H9 (cell line): ENCODE results near the gene ARHGAP30. TPM values are rescaled to one million over a fixed set of nuclear protein-coding genes. Genes with fewer than 3 reads are reported as not detected.
"Not testable (repeated sequence)": the region's sequence is repeated elsewhere in the genome, so short reads cannot be mapped to it uniquely, and the experiment has no call there.

Experiments
- DNase-seq: peaks from one replicate; pipeline ENCODE4 v3.0.0-alpha.2; 2017
- H2AFZ ChIP-seq: one replicate; pipeline ENCODE4 v1.6.1; 2013; ENCODE audit warnings: mild to moderate bottlenecking, low read length, control low read depth, moderate library complexity
- H2AK5ac ChIP-seq: 2 replicates; pipeline ENCODE4 v1.6.1; 2013; ENCODE audit warnings: low read length, control low read depth, mixed read lengths; ENCODE audit not compliant: insufficient read length
- H2BK120ac ChIP-seq: one replicate; pipeline ENCODE4 v1.6.1; 2013; ENCODE audit warnings: low read depth, mild to moderate bottlenecking, low read length, control low read depth, inconsistent platforms; ENCODE audit not compliant: poor library complexity, severe bottlenecking
- H2BK12ac ChIP-seq: 2 replicates; pipeline ENCODE4 v1.6.1; 2013; ENCODE audit warnings: low read length, control low read depth, mixed read lengths, low read depth; ENCODE audit not compliant: insufficient read length
- H2BK15ac ChIP-seq: 2 replicates; pipeline ENCODE4 v1.6.1; 2013; ENCODE audit warnings: low read depth, low read length, control low read depth
- H2BK20ac ChIP-seq: one replicate; pipeline ENCODE4 v1.6.1; 2013; ENCODE audit warnings: low read depth, mild to moderate bottlenecking, low read length, control low read depth, inconsistent platforms; ENCODE audit not compliant: poor library complexity, severe bottlenecking
- H2BK5ac ChIP-seq: 2 replicates; pipeline ENCODE4 v1.6.1; 2013; ENCODE audit warnings: low read length, control low read depth, mixed read lengths; ENCODE audit not compliant: insufficient read length
- H3K14ac ChIP-seq: 2 replicates; pipeline ENCODE4 v1.6.1; 2013; ENCODE audit warnings: low read length, control low read depth; ENCODE audit not compliant: insufficient read depth
- H3K18ac ChIP-seq: 2 replicates; pipeline ENCODE4 v1.6.1; 2013; ENCODE audit warnings: low read depth, mild to moderate bottlenecking, mixed read lengths, low read length, control low read depth; ENCODE audit not compliant: insufficient read length
- H3K23ac ChIP-seq: 2 replicates; pipeline ENCODE4 v1.6.1; 2013; ENCODE audit warnings: low read length, control low read depth, mixed read lengths, low read depth; ENCODE audit not compliant: insufficient read length
- H3K23me2 ChIP-seq: 2 replicates; pipeline ENCODE4 v1.6.1; 2013; ENCODE audit warnings: low read depth, mild to moderate bottlenecking, mixed read lengths, low read length, control low read depth; ENCODE audit not compliant: insufficient read length, poor library complexity, severe bottlenecking
- H3K27ac ChIP-seq: 2 replicates; pipeline ENCODE4 v1.5.1; 2013; ENCODE audit warnings: low read length, control low read depth, mixed read lengths, low read depth; ENCODE audit not compliant: insufficient read length
- H3K27me3 ChIP-seq: 2 replicates; pipeline ENCODE4 v1.6.1; 2013; ENCODE audit warnings: low read length, control low read depth, inconsistent platforms; ENCODE audit not compliant: insufficient read depth
- H3K4ac ChIP-seq: 2 replicates; pipeline ENCODE4 v1.6.1; 2013; ENCODE audit warnings: low read depth, mild to moderate bottlenecking, control low read depth, inconsistent platforms, low read length, moderate library complexity
- H3K4me1 ChIP-seq: 2 replicates; pipeline ENCODE4 v1.6.1; 2013; ENCODE audit warnings: low read length, control low read depth, inconsistent platforms; ENCODE audit not compliant: insufficient read depth
- H3K4me2 ChIP-seq: 2 replicates; pipeline ENCODE4 v1.6.1; 2013; ENCODE audit warnings: low read length, control low read depth, mixed read lengths; ENCODE audit not compliant: insufficient read length, insufficient read depth
- H3K56ac ChIP-seq: 2 replicates; pipeline ENCODE4 v1.6.1; 2013; ENCODE audit warnings: low read depth, mild to moderate bottlenecking, mixed read lengths, low read length, control low read depth; ENCODE audit not compliant: insufficient read length
- H3K79me1 ChIP-seq: 2 replicates; pipeline ENCODE4 v1.6.1; 2013; ENCODE audit warnings: low read depth, mild to moderate bottlenecking, moderate library complexity, low read length, control low read depth, inconsistent platforms; ENCODE audit not compliant: insufficient read depth, poor library complexity, severe bottlenecking
- H3K79me2 ChIP-seq: 2 replicates; pipeline ENCODE4 v1.6.1; 2013; ENCODE audit warnings: low read length, control low read depth, inconsistent platforms; ENCODE audit not compliant: insufficient read depth
- H3K9ac ChIP-seq: 2 replicates; pipeline ENCODE4 v1.6.1; 2013; ENCODE audit warnings: low read length, control low read depth, mixed read lengths; ENCODE audit not compliant: insufficient read length; ENCODE audit errors: extremely low read depth
- H3K9me3 ChIP-seq: one replicate; pipeline ENCODE4 v1.6.1; 2013; ENCODE audit warnings: low read depth, low read length, inconsistent platforms; ENCODE audit not compliant: control insufficient read depth
- H3T11ph ChIP-seq: one replicate; pipeline ENCODE4 v1.6.1; 2013; ENCODE audit warnings: mild to moderate bottlenecking, low read length, control low read depth, inconsistent platforms
- H4K20me1 ChIP-seq: one replicate; pipeline ENCODE4 v1.6.1; 2013; ENCODE audit not compliant: control insufficient read depth, insufficient read length, insufficient read depth
- H4K5ac ChIP-seq: 2 replicates; pipeline ENCODE4 v1.6.1; 2013; ENCODE audit warnings: low read depth, mild to moderate bottlenecking, mixed read lengths, low read length, control low read depth; ENCODE audit not compliant: insufficient read length
- H4K8ac ChIP-seq: replicated peaks from 2 replicates; pipeline ENCODE4 v1.6.1; 2013; ENCODE audit warnings: low read length, control low read depth, mixed read lengths, low read depth; ENCODE audit not compliant: insufficient read length
- H4K91ac ChIP-seq: 2 replicates; pipeline ENCODE4 v1.6.1; 2013; ENCODE audit warnings: low read depth, mild to moderate bottlenecking, moderate library complexity, mixed read lengths, low read length, control low read depth; ENCODE audit not compliant: insufficient read length
- H3K27ac Mint-ChIP-seq, 3 experiments: 2 replicates in 2 of 3; 3 replicates in 1 of 3; pipeline ENCODE4 v1.8.0; 2020 to 2021; ENCODE audit warnings: mixed read lengths in 3 of 3, mild to moderate bottlenecking in 1 of 3, moderate library complexity in 1 of 3
- H3K27me3 Mint-ChIP-seq: 2 replicates; pipeline ENCODE4 v1.8.0; 2021; ENCODE audit warnings: low read depth, mild to moderate bottlenecking, moderate library complexity, mixed read lengths
- H3K36me3 Mint-ChIP-seq, 3 experiments: 2 replicates in 2 of 3; 3 replicates in 1 of 3; pipeline ENCODE4 v1.8.0; 2020 to 2021; ENCODE audit warnings: low read depth in 3 of 3, mixed read lengths in 3 of 3; ENCODE audit not compliant: insufficient read depth in 1 of 3
- H3K4me1 Mint-ChIP-seq, 2 experiments: 2 replicates each; pipeline ENCODE4 v1.8.0; 2020; ENCODE audit warnings: mixed read lengths in 2 of 2
- H3K4me3 Mint-ChIP-seq, 2 experiments: 2 replicates in 1 of 2; 3 replicates in 1 of 2; pipeline ENCODE4 v1.8.0; 2020 to 2021; ENCODE audit warnings: mild to moderate bottlenecking in 2 of 2, mixed read lengths in 2 of 2, moderate library complexity in 1 of 2
- H3K9me3 Mint-ChIP-seq, 2 experiments: 2 replicates in 1 of 2; 3 replicates in 1 of 2; pipeline ENCODE4 v1.8.0; 2020; ENCODE audit warnings: mild to moderate bottlenecking in 2 of 2, mixed read lengths in 2 of 2, moderate library complexity in 1 of 2
- CTCF ChIP-seq: fragments of 200-600 bp; sonication (generic); conservative IDR thresholded peaks from 3 replicates; pipeline ENCODE4 v1.8.0; 2021; ENCODE audit warnings: antibody characterized with exemption, mild to moderate bottlenecking
- WGBS: extraction: QIAGEN DNeasy Blood & Tissue Kit; methylation state at CpG from one replicate; pipeline ENCODE4 v1.1.7; 2013; ENCODE audit warnings: missing lambda C conversion rate, low lambda C conversion rate, mixed read lengths; ENCODE audit not compliant: insufficient read length; ENCODE audit errors: extremely low coverage; 5-methylcytosine and 5-hydroxymethylcytosine counted together
- total RNA-seq: library from RNA; stranded (reverse); gene quantifications from 2 replicates; pipeline ENCODE4 v1.2.1, GENCODE V29; 2021

The ARHGAP30 gene
- total RNA-seq, 1 experiment from 2014 or later, result 0.13 TPM

- peak overlapping the region; percentile 94 for H3K9ac ChIP-seq
- no peaks in the 10 kb centered on the region for H3K9me3 ChIP-seq
- H4K91ac ChIP-seq, result no peak overlapping the region
- H2BK5ac ChIP-seq, result no peak overlapping the region
- H3K4me3 Mint-ChIP-seq, result peak overlapping the region; percentile 87 to 96
- H3K27ac ChIP-seq, result no peak overlapping the region
- no peak overlapping the region for H4K5ac ChIP-seq
- H3K36me3 Mint-ChIP-seq, result peaks cover 5 to 16% (median 11%) of the 10 kb centered on the region in 3 experiments; a peak in 4 of 7 replicates
- H3K4ac ChIP-seq, result no peak overlapping the region
- H2BK20ac ChIP-seq, result no peak overlapping the region
- no peak overlapping the region for H2BK120ac ChIP-seq
- H3K79me1 ChIP-seq, result no peaks in the 10 kb centered on the region
- H2BK15ac ChIP-seq, result no peak overlapping the region
- no peak for TF ChIP-seq CTCF
- H3K9me3 Mint-ChIP-seq, result no peaks in the 10 kb centered on the region; a peak in 1 of 5 replicates
- no peak overlapping the region for H3K56ac ChIP-seq
- DNase-seq, result no peak
- H2AK5ac ChIP-seq, result no peak overlapping the region
- peaks cover 36% of the 10 kb centered on the region for H3K79me2 ChIP-seq
- WGBS, result no CpG with 5 or more reads among the region's 10 CpGs
- no peaks in the 10 kb centered on the region for H3K27me3 ChIP-seq
- H3K27ac Mint-ChIP-seq, result peak overlapping the region; percentile 99 to 100 (median 100)
- no peak overlapping the region for H2AFZ ChIP-seq
- H3K23ac ChIP-seq, result no peak overlapping the region
- H3T11ph ChIP-seq, result no peak overlapping the region
- H3K4me1 Mint-ChIP-seq, result peaks cover 46 to 52% of the 10 kb centered on the region in 2 experiments
- no peak overlapping the region for H4K8ac ChIP-seq
- H3K23me2 ChIP-seq, result peaks cover 8% of the 10 kb centered on the region
- peak overlapping the region; percentile 89 for H3K4me2 ChIP-seq
- H3K18ac ChIP-seq, result no peak overlapping the region
- H3K4me1 ChIP-seq, result peaks cover 13% of the 10 kb centered on the region
- no peaks in the 10 kb centered on the region for H3K27me3 Mint-ChIP-seq
- H2BK12ac ChIP-seq, result no peak overlapping the region
- no peak overlapping the region for H3K14ac ChIP-seq
- H4K20me1 ChIP-seq, result no peaks in the 10 kb centered on the region
Observed at GRCh38 chr1:161019751-161020495, 49.8 kb downstream of the ARHGAP30 start.

- not testable (repeated sequence) for H3K23ac ChIP-seq, H3K4ac ChIP-seq, H3T11ph ChIP-seq, H4K8ac ChIP-seq, H4K91ac ChIP-seq, H3K14ac ChIP-seq, H2BK12ac ChIP-seq, H3K27me3 ChIP-seq, H4K20me1 ChIP-seq, H3K56ac ChIP-seq, H3K79me1 ChIP-seq, H2BK15ac ChIP-seq, H3K18ac ChIP-seq, H4K5ac ChIP-seq, H3K9ac ChIP-seq, H3K23me2 ChIP-seq, H2BK5ac ChIP-seq, H2BK120ac ChIP-seq, DNase-seq, H2BK20ac ChIP-seq, H3K9me3 ChIP-seq, H2AK5ac ChIP-seq, H3K27me3 Mint-ChIP-seq, H3K27ac ChIP-seq, H3K9me3 Mint-ChIP-seq, H2AFZ ChIP-seq
- Mint-ChIP-seq H3K4me3 (peak overlapping the region; percentile 87 to 96), H3K27ac (peak overlapping the region in 2 of 3 experiments; percentile 89 to 97; a peak in 4 of 7 replicates), H3K4me1 (peaks cover 47 to 55% of the 10 kb centered on the region in 2 experiments), H3K36me3 (peaks cover 5 to 16% (median 14%) of the 10 kb centered on the region in 3 experiments; a peak in 4 of 7 replicates)
- Histone ChIP-seq H3K4me1 (peaks cover 17% of the 10 kb centered on the region), H3K4me2 (peak overlapping the region; percentile 89), H3K79me2 (peaks cover 38% of the 10 kb centered on the region)
- WGBS, result no CpG with 5 or more reads among the region's 15 CpGs
Observed at GRCh38 chr1:161019111-161019660, 50.5 kb downstream of the ARHGAP30 start.
